ENCODE data around the gene PIGQ. TPM values are rescaled to one million over a fixed set of nuclear protein-coding genes. Genes with fewer than 3 reads are reported as not detected.

The PIGQ gene
- polyA plus RNA-seq, 1 of the 3 experiments (the other 2 are of a cell fraction): 38.7 TPM

DNA sequence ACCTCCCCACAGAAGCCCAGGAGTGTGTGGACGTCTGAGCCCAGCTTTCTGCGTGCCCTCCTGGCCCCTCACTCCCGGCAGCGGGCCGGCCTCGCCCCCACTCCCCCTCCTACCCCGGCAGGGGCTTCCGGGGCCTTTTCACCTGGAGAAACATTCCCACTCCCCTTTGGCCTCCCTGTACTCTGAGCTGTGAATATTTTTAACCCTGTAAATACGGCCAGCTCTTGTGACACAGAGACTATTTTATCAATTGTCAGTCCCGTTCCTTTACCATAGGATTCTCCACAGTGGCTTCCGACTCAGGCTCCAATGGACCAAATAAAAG is 15.5 kb upstream of the PIGQ start:
- Histone ChIP-seq H3K4me1 (ENCODE audit: control insufficient read depth in 1 of 2, insufficient read depth in 2 of 2, low read depth in 1 of 2, low read length in 1 of 2) (peaks cover 0 to 9% of the 10 kb centered on the region in 2 experiments; a peak in 1 of 4 replicates), H3K4me3 (ENCODE audit: low read depth in 2 of 2, low read length in 1 of 2) (no peak overlapping the region), H4K20me1 (ENCODE audit: insufficient read depth) (no peaks in the 10 kb centered on the region), H3K27ac (ENCODE audit: low read depth in 2 of 2, low read length in 1 of 2) (no peak overlapping the region), H3K79me2 (ENCODE audit: insufficient read depth) (no peaks in the 10 kb centered on the region), H3K4me2 (no peak overlapping the region), H2AFZ (ENCODE audit: low read depth) (no peak overlapping the region), H3K9me3 (no peaks in the 10 kb centered on the region), H3F3A (replicated peaks; ENCODE audit: insufficient read depth) (peaks cover 2% of the 10 kb centered on the region), H3K9ac (no peak overlapping the region), H3K27me3 (ENCODE audit: insufficient read depth) (peaks cover 10% of the 10 kb centered on the region), H3K36me3 (replicated peaks in 1 of 2; ENCODE audit: control insufficient read depth in 1 of 2, insufficient read depth in 2 of 2, low read length in 1 of 2) (peaks cover 0 to 16% of the 10 kb centered on the region in 2 experiments), H3K9me2 (no peaks in the 10 kb centered on the region)
- 94% methylated on average over 11 of the region's 11 CpGs for WGBS (ENCODE audit: low lambda C conversion rate)
- CTCF ChIA-PET: interaction anchor here (1.2 kb wide), 1 partner anchor 11 kb away, joined by 3 read pairs; no protein-coding TSS in a partner anchor
- POLR2A ChIA-PET: no interaction called here
- TF ChIP-seq YY1 (IDR thresholded peaks at IDR 0.05; ENCODE audit: low read depth) (no peak), MXI1 (IDR thresholded peaks at IDR 0.05; ENCODE audit: low read depth, low read length) (no peak), FOXJ3 (CRISPR knock-in tag; IDR thresholded peaks at IDR 0.05) (no peak), CTCF (IDR thresholded peaks at IDR 0.05) (no peak), SIN3A (IDR thresholded peaks at IDR 0.05; ENCODE audit: borderline replicate concordance, low read depth, low read length) (no peak), MAX (IDR thresholded peaks at IDR 0.05; ENCODE audit: low read depth) (no peak), MEF2A (IDR thresholded peaks at IDR 0.05; ENCODE audit: borderline replicate concordance, low read depth) (no peak), EP300 (IDR thresholded peaks at IDR 0.05; ENCODE audit: borderline replicate concordance in 1 of 2, low read depth in 1 of 2, low read length in 1 of 2) (no peak), TEAD4 (IDR thresholded peaks at IDR 0.05; ENCODE audit: borderline replicate concordance, insufficient read depth) (no peak), RXRA (IDR thresholded peaks at IDR 0.05; ENCODE audit: borderline replicate concordance, low read depth) (no peak), TAF1 (IDR thresholded peaks at IDR 0.05; ENCODE audit: borderline replicate concordance, low read depth, low read length) (no peak), RAD21 (IDR thresholded peaks at IDR 0.05; ENCODE audit: low read length) (no peak), FOXM1 (IDR thresholded peaks at IDR 0.05; ENCODE audit: low read depth) (no peak), TCF12 (IDR thresholded peaks at IDR 0.05) (no peak), NRF1 (IDR thresholded peaks at IDR 0.05; ENCODE audit: low read depth, low read length) (no peak), JUND (IDR thresholded peaks at IDR 0.05) (no peak), GABPA (IDR thresholded peaks at IDR 0.05; ENCODE audit: low read depth) (no peak)
- TF ChIP-seq, protein P1, sequence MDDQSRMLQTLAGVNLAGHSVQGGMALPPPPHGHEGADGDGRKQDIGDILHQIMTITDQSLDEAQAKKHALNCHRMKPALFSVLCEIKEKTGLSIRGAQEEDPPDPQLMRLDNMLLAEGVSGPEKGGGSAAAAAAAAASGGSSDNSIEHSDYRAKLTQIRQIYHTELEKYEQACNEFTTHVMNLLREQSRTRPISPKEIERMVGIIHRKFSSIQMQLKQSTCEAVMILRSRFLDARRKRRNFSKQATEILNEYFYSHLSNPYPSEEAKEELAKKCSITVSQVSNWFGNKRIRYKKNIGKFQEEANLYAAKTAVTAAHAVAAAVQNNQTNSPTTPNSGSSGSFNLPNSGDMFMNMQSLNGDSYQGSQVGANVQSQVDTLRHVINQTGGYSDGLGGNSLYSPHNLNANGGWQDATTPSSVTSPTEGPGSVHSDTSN (IDR thresholded peaks at IDR 0.05): no peak
- no peak for DNase-seq
